ENCODE measurements around the gene PDGFD. TPM values are rescaled to one million over a fixed set of nuclear protein-coding genes. Genes with fewer than 3 reads are reported as not detected.

PDGFD gene
- total and polyA plus RNA-seq, 2 experiments from 2014 or later, result 1.9 to 4.5 TPM

- Mint-ChIP-seq H3K27me3 (ENCODE audit: insufficient read depth, low read depth, poor library complexity) (no peaks in the 10 kb centered on the region), H3K9me3 (peaks cover 23% of the 10 kb centered on the region), H3K36me3 (ENCODE audit: low read depth) (peaks cover 5% of the 10 kb centered on the region; the same call in 1 of the 3 replicates), H3K4me3 (no peak overlapping the region), H3K4me1 (peaks cover 3% of the 10 kb centered on the region; the same call in 1 of the 3 replicates), H3K27ac (no peak overlapping the region)
- H3K36me3 ChIP-seq (ENCODE audit: insufficient read depth), result no peaks in the 10 kb centered on the region
- no peak overlapping the region for H2AFZ ChIP-seq
- DNase-seq (ENCODE audit: low spot score) (no peak), ATAC-seq (no peak)
- no peak for TF ChIP-seq CTCF (conservative IDR thresholded peaks at IDR 0.05; ENCODE audit: low read depth in 2 of 2)
- TF ChIP-seq, protein P1, sequence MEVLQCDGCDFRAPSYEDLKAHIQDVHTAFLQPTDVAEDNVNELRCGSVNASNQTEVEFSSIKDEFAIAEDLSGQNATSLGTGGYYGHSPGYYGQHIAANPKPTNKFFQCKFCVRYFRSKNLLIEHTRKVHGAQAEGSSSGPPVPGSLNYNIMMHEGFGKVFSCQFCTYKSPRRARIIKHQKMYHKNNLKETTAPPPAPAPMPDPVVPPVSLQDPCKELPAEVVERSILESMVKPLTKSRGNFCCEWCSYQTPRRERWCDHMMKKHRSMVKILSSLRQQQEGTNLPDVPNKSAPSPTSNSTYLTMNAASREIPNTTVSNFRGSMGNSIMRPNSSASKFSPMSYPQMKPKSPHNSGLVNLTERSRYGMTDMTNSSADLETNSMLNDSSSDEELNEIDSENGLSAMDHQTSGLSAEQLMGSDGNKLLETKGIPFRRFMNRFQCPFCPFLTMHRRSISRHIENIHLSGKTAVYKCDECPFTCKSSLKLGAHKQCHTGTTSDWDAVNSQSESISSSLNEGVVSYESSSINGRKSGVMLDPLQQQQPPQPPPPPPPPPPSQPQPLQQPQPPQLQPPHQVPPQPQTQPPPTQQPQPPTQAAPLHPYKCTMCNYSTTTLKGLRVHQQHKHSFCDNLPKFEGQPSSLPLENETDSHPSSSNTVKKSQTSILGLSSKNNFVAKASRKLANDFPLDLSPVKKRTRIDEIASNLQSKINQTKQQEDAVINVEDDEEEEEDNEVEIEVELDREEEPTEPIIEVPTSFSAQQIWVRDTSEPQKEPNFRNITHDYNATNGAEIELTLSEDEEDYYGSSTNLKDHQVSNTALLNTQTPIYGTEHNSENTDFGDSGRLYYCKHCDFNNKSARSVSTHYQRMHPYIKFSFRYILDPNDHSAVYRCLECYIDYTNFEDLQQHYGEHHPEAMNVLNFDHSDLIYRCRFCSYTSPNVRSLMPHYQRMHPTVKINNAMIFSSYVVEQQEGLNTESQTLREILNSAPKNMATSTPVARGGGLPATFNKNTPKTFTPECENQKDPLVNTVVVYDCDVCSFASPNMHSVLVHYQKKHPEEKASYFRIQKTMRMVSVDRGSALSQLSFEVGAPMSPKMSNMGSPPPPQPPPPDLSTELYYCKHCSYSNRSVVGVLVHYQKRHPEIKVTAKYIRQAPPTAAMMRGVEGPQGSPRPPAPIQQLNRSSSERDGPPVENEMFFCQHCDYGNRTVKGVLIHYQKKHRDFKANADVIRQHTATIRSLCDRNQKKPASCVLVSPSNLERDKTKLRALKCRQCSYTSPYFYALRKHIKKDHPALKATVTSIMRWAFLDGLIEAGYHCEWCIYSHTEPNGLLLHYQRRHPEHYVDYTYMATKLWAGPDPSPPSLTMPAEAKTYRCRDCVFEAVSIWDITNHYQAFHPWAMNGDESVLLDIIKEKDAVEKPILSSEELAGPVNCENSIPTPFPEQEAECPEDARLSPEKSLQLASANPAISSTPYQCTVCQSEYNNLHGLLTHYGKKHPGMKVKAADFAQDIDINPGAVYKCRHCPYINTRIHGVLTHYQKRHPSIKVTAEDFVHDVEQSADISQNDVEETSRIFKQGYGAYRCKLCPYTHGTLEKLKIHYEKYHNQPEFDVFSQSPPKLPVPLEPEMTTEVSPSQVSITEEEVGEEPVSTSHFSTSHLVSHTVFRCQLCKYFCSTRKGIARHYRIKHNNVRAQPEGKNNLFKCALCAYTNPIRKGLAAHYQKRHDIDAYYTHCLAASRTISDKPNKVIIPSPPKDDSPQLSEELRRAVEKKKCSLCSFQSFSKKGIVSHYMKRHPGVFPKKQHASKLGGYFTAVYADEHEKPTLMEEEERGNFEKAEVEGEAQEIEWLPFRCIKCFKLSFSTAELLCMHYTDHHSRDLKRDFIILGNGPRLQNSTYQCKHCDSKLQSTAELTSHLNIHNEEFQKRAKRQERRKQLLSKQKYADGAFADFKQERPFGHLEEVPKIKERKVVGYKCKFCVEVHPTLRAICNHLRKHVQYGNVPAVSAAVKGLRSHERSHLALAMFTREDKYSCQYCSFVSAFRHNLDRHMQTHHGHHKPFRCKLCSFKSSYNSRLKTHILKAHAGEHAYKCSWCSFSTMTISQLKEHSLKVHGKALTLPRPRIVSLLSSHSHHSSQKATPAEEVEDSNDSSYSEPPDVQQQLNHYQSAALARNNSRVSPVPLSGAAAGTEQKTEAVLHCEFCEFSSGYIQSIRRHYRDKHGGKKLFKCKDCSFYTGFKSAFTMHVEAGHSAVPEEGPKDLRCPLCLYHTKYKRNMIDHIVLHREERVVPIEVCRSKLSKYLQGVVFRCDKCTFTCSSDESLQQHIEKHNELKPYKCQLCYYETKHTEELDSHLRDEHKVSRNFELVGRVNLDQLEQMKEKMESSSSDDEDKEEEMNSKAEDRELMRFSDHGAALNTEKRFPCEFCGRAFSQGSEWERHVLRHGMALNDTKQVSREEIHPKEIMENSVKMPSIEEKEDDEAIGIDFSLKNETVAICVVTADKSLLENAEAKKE (CRISPR knock-in tag; IDR thresholded peaks at IDR 0.05), result no peak
- TF ChIP-seq ZNF114 (CRISPR knock-in tag; IDR thresholded peaks at IDR 0.05), result no peak
- TF ChIP-seq, protein P2, sequence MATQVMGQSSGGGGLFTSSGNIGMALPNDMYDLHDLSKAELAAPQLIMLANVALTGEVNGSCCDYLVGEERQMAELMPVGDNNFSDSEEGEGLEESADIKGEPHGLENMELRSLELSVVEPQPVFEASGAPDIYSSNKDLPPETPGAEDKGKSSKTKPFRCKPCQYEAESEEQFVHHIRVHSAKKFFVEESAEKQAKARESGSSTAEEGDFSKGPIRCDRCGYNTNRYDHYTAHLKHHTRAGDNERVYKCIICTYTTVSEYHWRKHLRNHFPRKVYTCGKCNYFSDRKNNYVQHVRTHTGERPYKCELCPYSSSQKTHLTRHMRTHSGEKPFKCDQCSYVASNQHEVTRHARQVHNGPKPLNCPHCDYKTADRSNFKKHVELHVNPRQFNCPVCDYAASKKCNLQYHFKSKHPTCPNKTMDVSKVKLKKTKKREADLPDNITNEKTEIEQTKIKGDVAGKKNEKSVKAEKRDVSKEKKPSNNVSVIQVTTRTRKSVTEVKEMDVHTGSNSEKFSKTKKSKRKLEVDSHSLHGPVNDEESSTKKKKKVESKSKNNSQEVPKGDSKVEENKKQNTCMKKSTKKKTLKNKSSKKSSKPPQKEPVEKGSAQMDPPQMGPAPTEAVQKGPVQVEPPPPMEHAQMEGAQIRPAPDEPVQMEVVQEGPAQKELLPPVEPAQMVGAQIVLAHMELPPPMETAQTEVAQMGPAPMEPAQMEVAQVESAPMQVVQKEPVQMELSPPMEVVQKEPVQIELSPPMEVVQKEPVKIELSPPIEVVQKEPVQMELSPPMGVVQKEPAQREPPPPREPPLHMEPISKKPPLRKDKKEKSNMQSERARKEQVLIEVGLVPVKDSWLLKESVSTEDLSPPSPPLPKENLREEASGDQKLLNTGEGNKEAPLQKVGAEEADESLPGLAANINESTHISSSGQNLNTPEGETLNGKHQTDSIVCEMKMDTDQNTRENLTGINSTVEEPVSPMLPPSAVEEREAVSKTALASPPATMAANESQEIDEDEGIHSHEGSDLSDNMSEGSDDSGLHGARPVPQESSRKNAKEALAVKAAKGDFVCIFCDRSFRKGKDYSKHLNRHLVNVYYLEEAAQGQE (IDR thresholded peaks at IDR 0.05; ENCODE audit: unreplicated experiment), result no peak
- TF ChIP-seq JUNB (IDR thresholded peaks at IDR 0.05; ENCODE audit: unreplicated experiment), result no peak
- no peak for TF ChIP-seq ZNF331 (CRISPR knock-in tag; IDR thresholded peaks at IDR 0.05; ENCODE audit: low read depth)
- no peak for TF ChIP-seq STAT1 (IDR thresholded peaks at IDR 0.05; ENCODE audit: unreplicated experiment)
- no peak for TF ChIP-seq NANOG (IDR thresholded peaks at IDR 0.05; ENCODE audit: borderline replicate concordance)
- no peak for TF ChIP-seq EZH2 (IDR thresholded peaks at IDR 0.05; ENCODE audit: low read depth, unreplicated experiment)
- no peak for TF ChIP-seq POLR2AphosphoS5 (IDR thresholded peaks at IDR 0.05; ENCODE audit: low read depth)
- TF ChIP-seq CREB1 (CRISPR knock-in tag; IDR thresholded peaks at IDR 0.05; ENCODE audit: low read depth), result no peak
- TF ChIP-seq EZH2phosphoT487 (IDR thresholded peaks at IDR 0.05; ENCODE audit: unreplicated experiment), result no peak
- H4K20me1 ChIP-seq (replicated peaks; ENCODE audit: insufficient read depth), result no peaks in the 10 kb centered on the region
- H3K4me1 ChIP-seq (ENCODE audit: insufficient read depth), result no peaks in the 10 kb centered on the region
- H3K79me2 ChIP-seq (replicated peaks; ENCODE audit: insufficient read depth), result no peaks in the 10 kb centered on the region
- H3K27me3 ChIP-seq (ENCODE audit: insufficient read depth), result no peaks in the 10 kb centered on the region
- no peaks in the 10 kb centered on the region for H3K9me2 ChIP-seq (ENCODE audit: insufficient read depth)
- H3F3A ChIP-seq (replicated peaks; ENCODE audit: low read depth), result no peaks in the 10 kb centered on the region
- H3K4me3 ChIP-seq, result no peak overlapping the region
- H3K4me2 ChIP-seq, result no peak overlapping the region
- no peak overlapping the region for H3K27ac ChIP-seq (ENCODE audit: low read depth)
These were observed 50.4 kb downstream of the PDGFD start for GRCh38 chr11:104113541-104113940.
